Measurements from ENCODE around the gene CPAMD8. TPM values are rescaled to one million over a fixed set of nuclear protein-coding genes. Genes with fewer than 3 reads are reported as not detected.

Gene CPAMD8
- total RNA-seq, 1 donor from 2014 or later: 294 TPM

- no peak for DNase-seq (ENCODE audit: extremely low spot score, unreplicated experiment)
- Mint-ChIP-seq H3K9me3 (ENCODE audit: unreplicated experiment) (no peaks in the 10 kb centered on the region), H3K36me3 (ENCODE audit: unreplicated experiment) (peaks cover 7% of the 10 kb centered on the region), H3K4me1 (ENCODE audit: unreplicated experiment) (peaks cover 21% of the 10 kb centered on the region), H3K27me3 (ENCODE audit: unreplicated experiment) (no peaks in the 10 kb centered on the region), H3K27ac (ENCODE audit: unreplicated experiment) (no peak overlapping the region), H3K4me3 (ENCODE audit: unreplicated experiment) (no peak overlapping the region)
- no peak for TF ChIP-seq CTCF (IDR thresholded peaks at IDR 0.05)
Observed at GRCh38 chr19:16891696-16892382, 134.8 kb downstream of the CPAMD8 start.

- H3K4me3 Mint-ChIP-seq (ENCODE audit: unreplicated experiment): no peak overlapping the region
Observed at GRCh38 chr19:16890461-16891184, 136.0 kb downstream of the CPAMD8 start.

GRCh38 chr19:16889883-16890460, 136.6 kb downstream of the CPAMD8 start:
- Mint-ChIP-seq H3K9me3 (ENCODE audit: unreplicated experiment) (no peaks in the 10 kb centered on the region), H3K27ac (ENCODE audit: unreplicated experiment) (no peak overlapping the region), H3K36me3 (ENCODE audit: unreplicated experiment) (peaks cover 4% of the 10 kb centered on the region), H3K27me3 (ENCODE audit: unreplicated experiment) (no peaks in the 10 kb centered on the region), H3K4me1 (ENCODE audit: unreplicated experiment) (peaks cover 18% of the 10 kb centered on the region), H3K4me3 (ENCODE audit: unreplicated experiment) (no peak overlapping the region)
- no peak for TF ChIP-seq CTCF (IDR thresholded peaks at IDR 0.05)
- DNase-seq (ENCODE audit: extremely low spot score, unreplicated experiment): no peak

More at GRCh38 chr19:16890461-16891184, 136.0 kb downstream of the CPAMD8 start:
- no peak overlapping the region for H3K27ac Mint-ChIP-seq (ENCODE audit: unreplicated experiment)
- TF ChIP-seq CTCF (IDR thresholded peaks at IDR 0.05): no peak
- no peak for DNase-seq (ENCODE audit: extremely low spot score, unreplicated experiment)
- peaks cover 7% of the 10 kb centered on the region for H3K36me3 Mint-ChIP-seq (ENCODE audit: unreplicated experiment)
- H3K27me3 Mint-ChIP-seq (ENCODE audit: unreplicated experiment): no peaks in the 10 kb centered on the region
- no peaks in the 10 kb centered on the region for H3K9me3 Mint-ChIP-seq (ENCODE audit: unreplicated experiment)
- H3K4me1 Mint-ChIP-seq (ENCODE audit: unreplicated experiment): peaks cover 22% of the 10 kb centered on the region

- no peak overlapping the region for H3K27ac Mint-ChIP-seq (ENCODE audit: unreplicated experiment)
- H3K27me3 Mint-ChIP-seq (ENCODE audit: unreplicated experiment): no peaks in the 10 kb centered on the region
- TF ChIP-seq CTCF (IDR thresholded peaks at IDR 0.05): no peak
- no peaks in the 10 kb centered on the region for H3K9me3 Mint-ChIP-seq (ENCODE audit: unreplicated experiment)
- no peak for DNase-seq (ENCODE audit: extremely low spot score, unreplicated experiment)
- H3K4me3 Mint-ChIP-seq (ENCODE audit: unreplicated experiment): no peak overlapping the region
- H3K36me3 Mint-ChIP-seq (ENCODE audit: unreplicated experiment): peaks cover 4% of the 10 kb centered on the region
- H3K4me1 Mint-ChIP-seq (ENCODE audit: unreplicated experiment): peaks cover 18% of the 10 kb centered on the region
Observed at GRCh38 chr19:16889366-16889882, 137.2 kb downstream of the CPAMD8 start.

Data from osteocyte (in vitro differentiated cells).